Left lobe of liver (tissue), 2 donors: ENCODE results near the gene KCNMB1. TPM values are rescaled to one million over a fixed set of nuclear protein-coding genes. Genes with fewer than 3 reads are reported as not detected.
A peak's percentile ranks its signal among the peaks of the same experiment; 100 is the strongest.

Source experiments
- ATAC-seq: fragments of 200-7000 bp; cut with Tn5 transposase; one replicate; pipeline ENCODE4 v1.9.1; 2020; ENCODE audit warnings: mild to moderate bottlenecking, moderate library complexity
- DNase-seq: peaks from one replicate; pipeline ENCODE4 v3.0.0-alpha.2; 2020; ENCODE audit warnings: low spot score
- total RNA-seq: library from RNA; stranded (reverse); gene quantifications from one replicate; pipeline ENCODE4 v1.2.1, GENCODE V29; 2021
- donor health status: DM: no; HTN: no; CAD: no; lungs with moderate emphysema.
- donor health status: DM: no; HTN: yes; CAD: no.

Gene KCNMB1
- total RNA-seq, 1 donor from 2014 or later, result 0.23 TPM

- no peak for DNase-seq
- no peak for ATAC-seq
These were observed 27.4 kb upstream of the KCNMB1 start for GRCh38 chr5:170416526-170416925.

- DNase-seq (no peak), ATAC-seq (no peak)
These were observed 25.6 kb upstream of the KCNMB1 start for GRCh38 chr5:170414786-170415185.

- DNase-seq (no peak), ATAC-seq (no peak)
These were observed 24.7 kb upstream of the KCNMB1 start for GRCh38 chr5:170413897-170414296.

GRCh38 chr5:170411100-170411499 is 21.9 kb upstream of the KCNMB1 start:
- no peak for DNase-seq
- no peak for ATAC-seq

GRCh38 chr5:170410401-170410800 is 21.2 kb upstream of the KCNMB1 start:
- no peak for ATAC-seq

GRCh38 chr5:170408877-170409660 is 19.9 kb upstream of the KCNMB1 start:
- ATAC-seq, result no peak
- no peak for DNase-seq

More at GRCh38 chr5:170410401-170410800, 21.2 kb upstream of the KCNMB1 start:
- DNase-seq, result no peak

- ATAC-seq (no peak), DNase-seq (no peak)
These were observed 19.1 kb upstream of the KCNMB1 start for GRCh38 chr5:170408226-170408625.

GRCh38 chr5:170407062-170407461 is 17.9 kb upstream of the KCNMB1 start:
- no peak for DNase-seq
- ATAC-seq, result no peak

- no peak for ATAC-seq
These were observed 16.6 kb upstream of the KCNMB1 start for GRCh38 chr5:170405817-170406216.

GRCh38 chr5:170404398-170404797 is 15.2 kb upstream of the KCNMB1 start:
- ATAC-seq (peak; percentile 55), DNase-seq (no peak)

More at GRCh38 chr5:170405817-170406216, 16.6 kb upstream of the KCNMB1 start:
- DNase-seq, result no peak

GRCh38 chr5:170403675-170404074 is 14.5 kb upstream of the KCNMB1 start:
- no peak for DNase-seq
- no peak for ATAC-seq

- ATAC-seq (no peak), DNase-seq (no peak)
These were observed 13.3 kb upstream of the KCNMB1 start for GRCh38 chr5:170402508-170402907.

GRCh38 chr5:170397059-170397458 is 7.9 kb upstream of the KCNMB1 start:
- no peak for ATAC-seq
- no peak for DNase-seq

- ATAC-seq, result no peak
- DNase-seq, result no peak
These were observed 4.8 kb upstream of the KCNMB1 start for GRCh38 chr5:170393958-170394357.

- no peak for DNase-seq
- no peak for ATAC-seq
These were observed 4.1 kb upstream of the KCNMB1 start for GRCh38 chr5:170393235-170393634.

GRCh38 chr5:170390472-170390871 is 1.3 kb upstream of the KCNMB1 start:
- no peak for DNase-seq
- ATAC-seq, result no peak

GRCh38 chr5:170389550-170389892 is 354 bp upstream of the KCNMB1 start:
- ATAC-seq (no peak), DNase-seq (no peak)

- DNase-seq (no peak), ATAC-seq (no peak)
These were observed 1.2 kb downstream of the KCNMB1 start for GRCh38 chr5:170387775-170388639.

GRCh38 chr5:170386743-170387395 is 2.3 kb downstream of the KCNMB1 start:
- DNase-seq (no peak), ATAC-seq (no peak)

GRCh38 chr5:170383227-170383626 is 5.9 kb downstream of the KCNMB1 start:
- ATAC-seq, result no peak
- DNase-seq, result no peak

GRCh38 chr5:170382790-170383189 is 6.4 kb downstream of the KCNMB1 start:
- ATAC-seq (no peak), DNase-seq (no peak)
